Nephron (organoid): ENCODE results near the gene ACOT4.

Source experiments
- H3K27ac Mint-ChIP-seq, 3 experiments: 2 replicates each; pipeline ENCODE4 v1.8.0; 2020; ENCODE audit warnings: mixed read lengths in 3 of 3, mild to moderate bottlenecking in 2 of 3, moderate library complexity in 1 of 3
- H3K27me3 Mint-ChIP-seq: 2 replicates; pipeline ENCODE4 v1.8.0; 2021; ENCODE audit warnings: low read depth, mild to moderate bottlenecking, moderate library complexity, mixed read lengths
- H3K36me3 Mint-ChIP-seq: 2 replicates; pipeline ENCODE4 v1.8.0; 2020; ENCODE audit warnings: low read depth, mixed read lengths
- H3K4me1 Mint-ChIP-seq: 2 replicates; pipeline ENCODE4 v1.8.0; 2020; ENCODE audit warnings: mixed read lengths
- H3K4me3 Mint-ChIP-seq, 3 experiments: 2 replicates each; pipeline ENCODE4 v1.8.0; 2020; ENCODE audit warnings: mild to moderate bottlenecking in 3 of 3, mixed read lengths in 3 of 3, moderate library complexity in 2 of 3
- H3K9me3 Mint-ChIP-seq: 2 replicates; pipeline ENCODE4 v1.8.0; 2020; ENCODE audit warnings: mixed read lengths
- CTCF ChIP-seq, 3 experiments: fragments of 200-600 bp; sonication (generic); IDR thresholded peaks; one replicate each; pipeline ENCODE4 v1.5.0; 2021; ENCODE audit warnings: antibody characterized with exemption in 3 of 3; ENCODE audit not compliant: unreplicated experiment in 3 of 3

ACOT4 gene

GRCh38 chr14:73613046-73613383 lies 21.3 kb downstream of the ACOT4 start:
- Mint-ChIP-seq H3K4me1 (no peaks in the 10 kb centered on the region), H3K9me3 (peaks cover 4% of the 10 kb centered on the region), H3K27me3 (peaks cover 24% of the 10 kb centered on the region), H3K27ac (peak overlapping the region in 2 of 3 experiments; percentile 81 to 83), H3K4me3 (peak overlapping the region; percentile 90 to 92 (median 92)), H3K36me3 (no peaks in the 10 kb centered on the region)
- TF ChIP-seq CTCF (IDR thresholded peaks at IDR 0.05; ENCODE audit: unreplicated experiment in 3 of 3): no peak

- Mint-ChIP-seq H3K27ac (peak overlapping the region in 2 of 3 experiments; percentile 81 to 83), H3K9me3 (peaks cover under 1% of the 10 kb centered on the region), H3K4me3 (peak overlapping the region; percentile 90 to 92 (median 92)), H3K36me3 (no peaks in the 10 kb centered on the region), H3K4me1 (no peaks in the 10 kb centered on the region), H3K27me3 (peaks cover 24% of the 10 kb centered on the region)
- TF ChIP-seq CTCF (IDR thresholded peaks at IDR 0.05; ENCODE audit: unreplicated experiment in 3 of 3): no peak
Observed at GRCh38 chr14:73613419-73613963, 21.8 kb downstream of the ACOT4 start.

- no peaks in the 10 kb centered on the region for H3K9me3 Mint-ChIP-seq
- H3K4me3 Mint-ChIP-seq: no peak overlapping the region
- no peaks in the 10 kb centered on the region for H3K36me3 Mint-ChIP-seq
- H3K4me1 Mint-ChIP-seq: no peaks in the 10 kb centered on the region
- TF ChIP-seq CTCF (IDR thresholded peaks at IDR 0.05; ENCODE audit: unreplicated experiment in 3 of 3): no peak
- no peak overlapping the region for H3K27ac Mint-ChIP-seq
- peaks cover 10% of the 10 kb centered on the region for H3K27me3 Mint-ChIP-seq
Observed at GRCh38 chr14:73616831-73617230, 25.2 kb downstream of the ACOT4 start.

- H3K27ac Mint-ChIP-seq: no peak overlapping the region
- H3K4me3 Mint-ChIP-seq: no peak overlapping the region
- TF ChIP-seq CTCF (IDR thresholded peaks at IDR 0.05; ENCODE audit: unreplicated experiment in 3 of 3): no peak
- no peaks in the 10 kb centered on the region for H3K4me1 Mint-ChIP-seq
- H3K9me3 Mint-ChIP-seq: no peaks in the 10 kb centered on the region
- no peaks in the 10 kb centered on the region for H3K27me3 Mint-ChIP-seq
- no peaks in the 10 kb centered on the region for H3K36me3 Mint-ChIP-seq
Observed at GRCh38 chr14:73619524-73619923, 27.9 kb downstream of the ACOT4 start.

- Mint-ChIP-seq H3K27ac (no peak overlapping the region), H3K4me1 (no peaks in the 10 kb centered on the region), H3K4me3 (no peak overlapping the region), H3K36me3 (no peaks in the 10 kb centered on the region), H3K9me3 (no peaks in the 10 kb centered on the region), H3K27me3 (no peaks in the 10 kb centered on the region)
- TF ChIP-seq CTCF (IDR thresholded peaks at IDR 0.05; ENCODE audit: unreplicated experiment in 3 of 3): no peak
Observed at GRCh38 chr14:73620268-73620667, 28.6 kb downstream of the ACOT4 start.

- no peak overlapping the region for H3K4me3 Mint-ChIP-seq
- no peak for TF ChIP-seq CTCF (IDR thresholded peaks at IDR 0.05; ENCODE audit: unreplicated experiment in 3 of 3)
- no peak overlapping the region for H3K27ac Mint-ChIP-seq
- H3K9me3 Mint-ChIP-seq: no peaks in the 10 kb centered on the region
- H3K36me3 Mint-ChIP-seq: no peaks in the 10 kb centered on the region
- peaks cover 8% of the 10 kb centered on the region for H3K4me1 Mint-ChIP-seq
- H3K27me3 Mint-ChIP-seq: no peaks in the 10 kb centered on the region
Observed at GRCh38 chr14:73623504-73624054, 31.9 kb downstream of the ACOT4 start.
